Cardiac fibroblast (primary cell): ENCODE measurements around the gene CLINT1.
A peak's percentile ranks its signal among the peaks of the same experiment; 100 is the strongest.

Source experiments
- DNase-seq, 2 donors: peaks; one replicate each; pipeline versions ENCODE4 v3.0.0 to v3.0.0-alpha.2; 2010; ENCODE audit warnings: low read depth in 2 of 2
- H3K4me3 ChIP-seq, 2 donors: replicated peaks in 1 of 2; 1 replicate in 1 of 2; 2 replicates in 1 of 2; pipeline ENCODE4 v1.5.1; 2011; ENCODE audit warnings: low read depth in 2 of 2, low read length in 2 of 2, mild to moderate bottlenecking in 2 of 2, moderate library complexity in 1 of 2
- TF ChIP-seq, protein P1 (sequence below): IDR thresholded peaks from one replicate; pipeline ENCODE4 v1.5.1; 2011; ENCODE audit warnings: low read depth, mild to moderate bottlenecking, low read length, inconsistent platforms

CLINT1 gene

DNA sequence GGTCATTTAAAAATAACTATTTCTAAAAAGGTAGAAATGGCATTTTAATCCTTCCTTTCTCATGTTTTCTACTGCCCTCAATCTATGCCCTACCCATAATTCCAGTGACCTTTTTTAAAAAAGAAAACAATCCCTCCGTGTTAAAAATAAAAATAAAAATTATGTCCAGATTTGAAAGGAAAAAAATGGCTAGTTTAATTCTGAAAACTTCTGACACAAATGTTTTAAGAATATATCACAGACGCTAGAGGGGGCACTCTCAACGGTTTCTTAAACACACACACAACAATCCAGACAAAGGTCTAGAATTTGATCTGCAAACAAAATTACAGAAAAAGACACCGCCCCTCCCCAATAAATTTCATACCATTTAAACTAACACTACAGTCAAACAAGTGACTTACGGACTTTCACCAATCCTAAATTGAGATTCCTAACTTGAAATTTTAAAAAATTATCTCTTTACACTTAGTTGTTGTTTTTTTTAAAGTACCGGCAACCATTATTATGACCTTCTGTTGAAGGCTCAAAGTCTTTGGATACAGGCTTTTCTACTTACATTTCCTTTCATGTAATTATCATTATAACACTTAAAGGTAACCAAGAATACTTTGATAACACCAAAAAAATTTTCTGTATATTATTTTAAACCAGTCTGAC is 38.2 kb downstream of the CLINT1 start:
- DNase-seq: peak; percentile 76 to 79
- TF ChIP-seq, protein P1, sequence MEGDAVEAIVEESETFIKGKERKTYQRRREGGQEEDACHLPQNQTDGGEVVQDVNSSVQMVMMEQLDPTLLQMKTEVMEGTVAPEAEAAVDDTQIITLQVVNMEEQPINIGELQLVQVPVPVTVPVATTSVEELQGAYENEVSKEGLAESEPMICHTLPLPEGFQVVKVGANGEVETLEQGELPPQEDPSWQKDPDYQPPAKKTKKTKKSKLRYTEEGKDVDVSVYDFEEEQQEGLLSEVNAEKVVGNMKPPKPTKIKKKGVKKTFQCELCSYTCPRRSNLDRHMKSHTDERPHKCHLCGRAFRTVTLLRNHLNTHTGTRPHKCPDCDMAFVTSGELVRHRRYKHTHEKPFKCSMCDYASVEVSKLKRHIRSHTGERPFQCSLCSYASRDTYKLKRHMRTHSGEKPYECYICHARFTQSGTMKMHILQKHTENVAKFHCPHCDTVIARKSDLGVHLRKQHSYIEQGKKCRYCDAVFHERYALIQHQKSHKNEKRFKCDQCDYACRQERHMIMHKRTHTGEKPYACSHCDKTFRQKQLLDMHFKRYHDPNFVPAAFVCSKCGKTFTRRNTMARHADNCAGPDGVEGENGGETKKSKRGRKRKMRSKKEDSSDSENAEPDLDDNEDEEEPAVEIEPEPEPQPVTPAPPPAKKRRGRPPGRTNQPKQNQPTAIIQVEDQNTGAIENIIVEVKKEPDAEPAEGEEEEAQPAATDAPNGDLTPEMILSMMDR: peak; percentile 57
- no peak overlapping the region for H3K4me3 ChIP-seq

DNA sequence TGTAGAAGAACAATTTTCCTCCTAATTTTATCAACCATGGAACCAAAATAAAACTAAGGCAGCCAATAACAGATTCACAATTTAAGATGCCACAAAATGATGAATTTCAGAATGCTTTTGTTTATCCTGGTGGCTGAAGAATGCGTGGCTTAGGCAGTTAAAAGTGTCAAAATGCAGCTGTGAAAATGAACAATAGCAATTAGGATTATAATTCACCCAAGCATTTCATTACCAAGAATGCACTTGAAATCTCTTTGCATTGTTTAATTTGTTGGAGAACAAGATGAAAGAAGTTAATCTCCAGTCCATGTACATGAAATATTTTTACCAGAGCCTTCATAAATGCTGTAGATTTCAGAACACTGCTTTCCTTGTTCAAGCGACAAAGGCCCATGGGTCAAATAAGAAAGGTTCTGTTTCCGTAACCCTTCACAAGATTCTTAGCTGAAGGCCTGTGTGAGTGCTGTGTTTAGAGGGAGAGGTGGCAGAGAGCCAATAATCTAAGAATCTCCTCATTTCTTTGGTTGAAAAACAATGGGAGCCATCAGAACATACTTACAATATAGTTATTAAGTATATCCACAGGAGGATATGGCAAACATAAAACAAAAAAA is 39.3 kb downstream of the CLINT1 start:
- peak in 1 of 2 donors; percentile 10 for DNase-seq
- TF ChIP-seq, protein P1: no peak
- no peak overlapping the region for H3K4me3 ChIP-seq

DNA sequence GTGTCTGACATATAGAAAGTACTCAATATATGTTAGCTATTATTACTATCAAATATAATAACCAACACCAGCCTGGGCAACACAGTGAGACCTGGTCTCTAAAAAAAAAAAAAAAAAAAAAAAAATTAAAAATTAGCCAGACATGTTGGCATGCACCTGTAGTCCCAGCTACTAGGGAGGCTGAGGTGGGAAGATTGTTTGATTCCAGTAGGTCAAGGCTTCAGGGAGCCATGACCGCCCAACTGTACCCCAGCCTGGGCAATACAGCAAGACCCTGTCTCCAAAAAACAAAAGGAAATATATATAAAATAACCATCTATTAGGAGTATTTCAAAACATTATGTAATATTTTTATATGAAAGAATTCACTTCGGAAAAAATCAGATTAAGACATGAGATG is 40.6 kb downstream of the CLINT1 start:
- no peak for DNase-seq
- TF ChIP-seq, protein P1: no peak
- no peak overlapping the region for H3K4me3 ChIP-seq

DNA sequence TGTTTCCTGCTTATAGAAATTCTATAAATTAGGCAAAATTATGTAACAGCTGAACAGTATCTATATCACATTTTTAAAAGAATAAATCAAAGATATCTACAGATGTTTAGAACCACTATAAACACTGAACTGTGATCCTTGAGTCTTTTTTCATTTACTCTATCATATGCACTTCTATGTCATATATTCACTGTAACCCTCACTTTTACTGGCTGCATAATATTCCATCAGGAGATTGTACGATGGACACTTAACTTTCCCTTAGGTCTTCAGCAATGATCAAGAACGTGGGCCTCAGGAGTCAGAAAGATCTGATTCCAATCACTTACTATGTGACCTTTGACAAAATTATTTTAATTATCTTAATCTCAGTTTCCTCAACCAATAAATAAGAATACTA is 41.0 kb downstream of the CLINT1 start:
- TF ChIP-seq, protein P1: no peak
- no peak overlapping the region for H3K4me3 ChIP-seq
- DNase-seq: no peak

DNA sequence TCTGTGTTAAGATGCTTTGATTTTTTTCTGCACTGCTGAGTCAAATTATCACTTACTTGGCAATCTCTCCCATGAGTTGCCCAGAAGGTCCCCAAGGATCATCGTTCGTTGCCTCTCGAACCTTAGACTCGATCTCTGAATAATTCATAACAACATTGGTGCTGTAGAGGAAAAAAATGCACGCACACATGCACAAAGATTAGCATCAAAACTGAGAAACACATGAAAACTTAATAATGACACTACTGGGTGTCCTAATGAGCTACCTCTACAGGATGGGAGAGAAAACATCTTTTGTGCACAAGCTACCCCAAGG is 41.6 kb downstream of the CLINT1 start:
- H3K4me3 ChIP-seq: no peak overlapping the region
- peak; percentile 8 to 47 for DNase-seq
- TF ChIP-seq, protein P1: no peak

- no peak overlapping the region for H3K4me3 ChIP-seq
- TF ChIP-seq, protein P1: peak; percentile 31
- DNase-seq: peak; percentile 36 to 43
Measured at GRCh38 chr5:157816682-157817386, 42.1 kb downstream of the CLINT1 start.
